Lower leg skin (tissue), 3 donors: ENCODE results near the gene PDE8B.

Source experiments
- POLR2A ChIP-seq, 2 donors: fragments of 450-650 bp; IDR thresholded peaks; one replicate each; pipeline ENCODE4 v1.6.1; 2016 to 2017; ENCODE audit warnings: antibody characterized with exemption in 2 of 2, mild to moderate bottlenecking in 1 of 2, moderate library complexity in 1 of 2
- TF ChIP-seq, protein P1 (sequence below), 3 donors: fragments of 450-650 bp; IDR thresholded peaks; one replicate each; pipeline ENCODE4 v1.5.1; 2016; ENCODE audit warnings: antibody characterized with exemption in 3 of 3, mild to moderate bottlenecking in 3 of 3, moderate library complexity in 2 of 3

DNA sequence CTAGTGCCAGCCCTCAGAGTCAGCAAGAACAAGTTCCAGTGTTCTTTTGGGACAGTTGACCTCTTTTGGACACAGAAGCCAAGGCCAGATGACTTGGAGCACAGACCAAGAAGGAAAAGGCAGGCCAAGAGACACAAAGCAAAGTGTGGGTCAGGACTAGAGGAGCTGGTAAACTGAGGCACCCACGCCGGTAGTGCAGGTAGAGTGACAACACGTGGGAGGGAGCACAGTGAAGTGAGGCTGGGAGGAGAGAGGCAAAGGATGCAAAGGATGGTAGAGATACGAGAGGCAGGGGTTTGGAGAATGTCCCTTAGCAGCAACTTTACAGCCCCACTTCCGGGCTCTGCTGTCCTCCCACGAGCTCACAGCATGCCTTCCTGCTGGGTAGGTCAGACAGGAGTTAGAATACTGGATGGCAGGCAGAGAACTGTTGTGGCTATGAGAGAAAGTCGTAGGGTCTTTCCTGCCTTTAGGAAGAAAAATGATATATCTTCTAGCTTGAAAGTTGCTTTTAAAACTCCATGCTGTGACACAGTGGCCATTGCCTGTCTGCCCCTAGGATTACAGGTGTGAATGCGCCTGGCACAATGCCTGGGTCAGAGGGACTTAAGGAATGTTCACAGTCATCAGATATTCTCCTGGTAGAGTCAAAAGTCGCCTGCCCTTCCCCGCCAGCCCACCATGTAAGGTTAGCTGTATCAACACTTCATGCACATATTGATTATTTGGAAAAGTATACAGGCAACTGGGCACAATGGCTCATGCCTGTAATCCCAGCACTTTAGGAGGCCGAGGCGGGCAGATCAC is 97.9 kb downstream of the PDE8B start:
- TF ChIP-seq, protein P1, sequence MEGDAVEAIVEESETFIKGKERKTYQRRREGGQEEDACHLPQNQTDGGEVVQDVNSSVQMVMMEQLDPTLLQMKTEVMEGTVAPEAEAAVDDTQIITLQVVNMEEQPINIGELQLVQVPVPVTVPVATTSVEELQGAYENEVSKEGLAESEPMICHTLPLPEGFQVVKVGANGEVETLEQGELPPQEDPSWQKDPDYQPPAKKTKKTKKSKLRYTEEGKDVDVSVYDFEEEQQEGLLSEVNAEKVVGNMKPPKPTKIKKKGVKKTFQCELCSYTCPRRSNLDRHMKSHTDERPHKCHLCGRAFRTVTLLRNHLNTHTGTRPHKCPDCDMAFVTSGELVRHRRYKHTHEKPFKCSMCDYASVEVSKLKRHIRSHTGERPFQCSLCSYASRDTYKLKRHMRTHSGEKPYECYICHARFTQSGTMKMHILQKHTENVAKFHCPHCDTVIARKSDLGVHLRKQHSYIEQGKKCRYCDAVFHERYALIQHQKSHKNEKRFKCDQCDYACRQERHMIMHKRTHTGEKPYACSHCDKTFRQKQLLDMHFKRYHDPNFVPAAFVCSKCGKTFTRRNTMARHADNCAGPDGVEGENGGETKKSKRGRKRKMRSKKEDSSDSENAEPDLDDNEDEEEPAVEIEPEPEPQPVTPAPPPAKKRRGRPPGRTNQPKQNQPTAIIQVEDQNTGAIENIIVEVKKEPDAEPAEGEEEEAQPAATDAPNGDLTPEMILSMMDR (IDR thresholded peaks at IDR 0.05): no peak
- TF ChIP-seq POLR2A (IDR thresholded peaks at IDR 0.05): no peak
